HTERT RPE-1 (cell line): ENCODE measurements around the gene PCP4L1.
"Not testable (repeated sequence)": the region's sequence is repeated elsewhere in the genome, so short reads cannot be mapped to it uniquely, and the experiment has no call there.

Source experiments
- in situ Hi-C: fragments of 300-500 bp; cut with MboI; formaldehyde crosslinking; loops from 4 replicates; pipeline ENCODE4 v1.14.3; 2020; ENCODE audit warnings: low sequenced_read_pairs

Gene PCP4L1

DNA sequence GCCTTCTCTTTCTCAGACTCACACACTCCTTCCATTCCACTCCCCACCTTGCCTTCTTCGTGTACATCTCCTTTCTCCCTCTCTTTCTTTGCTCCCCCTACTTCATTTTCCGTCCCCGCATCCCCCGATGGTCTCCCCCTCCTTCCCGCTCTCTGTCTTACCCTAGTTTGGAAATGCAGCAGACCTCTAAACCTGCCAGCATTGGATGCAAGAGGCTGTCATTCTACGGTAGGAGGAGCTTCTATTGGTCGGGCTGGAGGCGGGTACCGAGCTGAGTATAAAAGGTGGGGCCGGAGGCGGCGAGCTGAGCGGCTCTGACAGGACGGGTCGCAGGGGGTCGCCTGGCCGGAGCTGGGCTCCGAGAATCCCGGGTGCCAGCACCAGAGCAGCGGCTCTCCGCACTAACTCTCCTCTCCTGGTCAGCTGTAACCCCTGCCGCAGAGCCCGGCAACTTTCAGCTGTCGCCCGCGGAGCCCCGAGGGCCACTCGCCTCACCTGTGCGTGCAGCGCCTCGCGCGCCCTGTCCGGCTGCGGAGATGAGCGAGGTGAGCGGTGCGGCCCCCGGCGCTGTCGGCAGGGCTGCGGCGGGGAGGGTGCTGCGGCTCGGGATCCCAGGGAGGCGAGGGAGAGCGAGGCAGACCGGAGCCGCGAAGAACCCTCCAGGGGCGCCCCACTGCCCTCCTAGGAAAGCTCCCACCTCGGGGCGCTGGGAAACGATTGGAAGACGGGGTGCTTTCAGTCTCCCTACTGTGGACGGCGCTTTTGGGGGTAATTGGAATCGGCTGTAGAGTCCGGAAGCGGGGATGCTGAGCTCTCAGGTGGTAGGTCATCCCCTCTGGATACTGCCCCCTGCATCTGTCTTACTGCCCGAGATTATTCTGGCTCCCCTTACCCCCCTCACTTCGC is at the start of gene PCP4L1:
Gene PCP4L1, plus strand, starts transcription at position 307 of the 906 bp plus-strand sequence. Its CDS starts 230 bp downstream, at position 537.
- in situ Hi-C loops, result no loop called here

DNA sequence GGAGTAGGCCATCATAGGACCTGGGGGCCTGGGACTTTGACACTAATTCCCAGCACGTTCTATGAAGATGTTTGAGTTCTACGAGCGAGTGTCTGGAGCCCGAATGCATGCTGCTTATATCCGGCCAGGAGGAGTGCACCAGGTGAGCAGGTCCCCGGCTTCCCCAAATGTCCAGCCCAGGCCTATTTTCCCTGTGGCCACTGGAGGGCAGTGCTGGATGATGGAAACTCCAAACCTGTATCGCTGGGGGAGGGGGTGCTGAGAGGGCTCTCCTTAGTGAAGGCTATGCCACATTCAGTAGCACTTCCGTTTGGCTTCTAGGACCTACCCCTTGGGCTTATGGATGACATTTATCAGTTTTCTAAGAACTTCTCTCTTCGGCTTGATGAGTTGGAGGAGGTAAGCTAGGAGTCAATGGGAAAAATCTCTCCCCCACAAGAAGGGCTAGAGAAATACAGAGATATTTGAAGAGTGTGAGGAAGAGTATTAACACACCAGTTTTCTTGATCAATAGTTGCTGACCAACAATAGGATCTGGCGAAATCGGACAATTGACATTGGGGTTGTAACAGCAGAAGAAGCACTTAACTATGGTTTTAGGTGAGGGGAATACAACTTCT is 48.6 kb upstream of the PCP4L1 start:
- in situ Hi-C loops, result no loop called here

DNA sequence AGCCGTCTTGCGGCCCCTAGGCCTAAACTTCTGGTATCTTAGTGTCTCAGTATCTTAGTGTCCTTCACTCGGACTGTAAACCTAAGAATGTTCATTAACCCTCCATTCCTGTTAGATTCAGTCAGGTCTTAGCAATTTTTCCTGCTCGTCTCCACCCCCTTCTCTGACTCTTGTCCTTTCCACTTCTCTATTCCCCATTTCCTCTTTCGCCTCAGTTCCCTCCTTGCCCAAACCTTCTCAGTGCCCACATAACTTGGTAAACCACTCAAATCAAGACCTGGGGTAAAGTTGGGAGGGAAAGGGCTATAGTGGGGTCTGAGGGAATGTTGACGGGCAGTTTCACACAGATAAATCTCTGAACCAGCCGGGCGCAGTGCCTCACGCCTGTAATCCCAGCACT is 44.2 kb upstream of the PCP4L1 start:
- in situ Hi-C loops, result no loop called here

DNA sequence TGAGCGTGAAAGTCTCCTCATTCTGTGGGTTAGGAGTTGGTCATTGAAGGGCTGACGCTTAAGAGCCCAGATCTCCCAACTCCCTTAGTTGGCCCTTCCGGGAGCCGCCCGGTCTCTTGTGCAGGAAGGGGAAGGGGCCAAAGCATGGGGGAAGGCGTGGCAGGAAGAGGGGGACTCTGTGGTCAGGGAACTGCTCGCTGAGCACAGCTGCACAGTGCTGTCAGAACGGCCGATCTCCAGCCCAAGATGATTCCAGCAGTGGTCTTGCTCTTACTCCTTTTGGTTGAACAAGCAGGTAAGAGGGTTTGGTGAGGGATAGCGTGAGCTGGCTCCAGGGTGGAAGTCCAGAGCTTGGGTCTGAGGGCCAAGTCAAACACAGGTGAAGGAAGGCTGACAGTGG is 43.5 kb upstream of the PCP4L1 start, which contains the start of gene FCER1G:
Gene FCER1G, plus strand, starts transcription at position 220 of the 400 bp plus-strand sequence. Its CDS starts 27 bp downstream, at position 247.
- in situ Hi-C loops, result no loop called here

DNA sequence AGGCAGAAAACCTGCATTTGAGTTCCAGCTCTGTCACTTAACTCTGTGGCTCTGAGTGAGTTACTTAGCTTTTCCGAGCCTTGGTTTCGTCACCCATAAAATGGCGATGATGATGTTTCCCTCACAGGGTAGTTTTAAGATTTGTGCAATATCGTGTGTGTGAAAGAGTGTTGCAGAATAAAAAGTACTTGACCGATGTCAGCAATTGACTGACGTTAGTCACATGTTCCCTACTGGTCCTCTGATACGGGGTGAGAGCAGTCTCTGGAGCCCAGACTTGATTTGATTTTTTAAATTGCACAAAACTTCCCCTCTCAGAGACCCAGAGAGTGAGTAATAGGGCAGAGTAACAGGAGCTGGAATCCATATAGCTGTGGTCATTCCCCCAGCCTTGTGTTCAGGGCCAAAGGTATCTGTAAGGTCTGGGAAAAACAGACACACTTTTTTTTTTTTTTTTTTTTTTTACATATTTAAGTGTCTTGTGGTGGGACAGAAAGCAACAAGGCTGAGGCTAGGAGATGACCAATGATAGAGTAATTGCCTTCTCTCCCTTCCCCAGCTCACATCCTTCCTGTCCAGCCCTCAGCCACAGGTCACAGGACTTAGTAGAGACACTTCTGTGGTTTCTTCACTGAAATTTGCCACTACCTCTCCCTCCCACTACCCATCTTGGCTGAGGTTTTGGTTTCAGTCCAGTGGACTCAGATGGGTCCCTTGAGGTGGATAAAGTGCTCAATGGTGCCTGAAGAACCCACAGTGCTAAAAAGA is 41.4 kb upstream of the PCP4L1 start:
- in situ Hi-C loops, result no loop called here

DNA sequence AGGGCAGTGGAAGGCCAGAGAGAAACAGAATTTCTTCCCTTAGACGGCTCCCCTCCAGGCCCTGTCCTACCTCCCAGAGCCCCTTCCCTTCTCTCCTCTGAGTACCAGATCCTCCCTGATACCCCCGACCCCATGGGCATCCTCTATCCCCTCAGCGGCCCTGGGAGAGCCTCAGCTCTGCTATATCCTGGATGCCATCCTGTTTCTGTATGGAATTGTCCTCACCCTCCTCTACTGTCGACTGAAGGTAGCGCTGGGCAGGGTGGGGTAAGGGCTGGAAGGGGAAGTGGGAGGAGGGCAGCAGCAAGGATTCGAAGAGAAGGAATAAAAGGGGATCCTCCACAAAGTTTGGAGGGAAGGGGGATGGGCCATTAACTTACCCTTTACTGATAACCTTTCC is 40.7 kb upstream of the PCP4L1 start:
- in situ Hi-C loops, result no loop called here

DNA sequence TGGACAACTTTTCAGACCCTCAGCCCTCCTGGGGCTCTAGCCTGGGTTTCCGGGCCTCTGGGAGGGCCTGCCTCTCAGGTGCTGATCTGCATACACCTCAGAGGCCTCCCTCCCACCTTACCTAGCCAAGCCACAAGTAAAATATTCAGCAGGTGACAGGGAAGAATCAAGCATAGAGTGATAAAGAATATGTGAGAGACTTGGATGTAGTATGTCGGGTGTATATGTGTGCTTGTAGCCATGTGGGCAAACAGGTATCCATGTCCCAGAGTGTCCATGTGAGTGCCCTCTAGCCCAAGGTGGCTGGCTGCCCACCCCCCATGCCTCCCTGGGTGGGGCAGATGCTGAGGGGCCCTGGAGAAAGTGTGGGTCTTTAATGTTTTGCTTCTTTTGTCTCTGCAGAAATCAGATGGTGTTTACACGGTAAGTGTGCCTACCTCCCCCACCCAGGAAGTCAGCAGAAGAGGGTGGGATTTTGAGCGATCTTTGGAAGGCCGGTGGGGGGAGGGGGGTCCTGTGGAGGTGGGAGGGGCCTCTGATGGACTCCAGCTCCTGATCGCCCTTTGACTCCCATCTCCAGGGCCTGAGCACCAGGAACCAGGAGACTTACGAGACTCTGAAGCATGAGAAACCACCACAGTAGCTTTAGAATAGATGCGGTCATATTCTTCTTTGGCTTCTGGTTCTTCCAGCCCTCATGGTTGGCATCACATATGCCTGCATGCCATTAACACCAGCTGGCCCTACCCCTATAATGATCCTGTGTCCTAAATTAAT is 40.1 kb upstream of the PCP4L1 start:
- in situ Hi-C loops, result no loop called here

DNA sequence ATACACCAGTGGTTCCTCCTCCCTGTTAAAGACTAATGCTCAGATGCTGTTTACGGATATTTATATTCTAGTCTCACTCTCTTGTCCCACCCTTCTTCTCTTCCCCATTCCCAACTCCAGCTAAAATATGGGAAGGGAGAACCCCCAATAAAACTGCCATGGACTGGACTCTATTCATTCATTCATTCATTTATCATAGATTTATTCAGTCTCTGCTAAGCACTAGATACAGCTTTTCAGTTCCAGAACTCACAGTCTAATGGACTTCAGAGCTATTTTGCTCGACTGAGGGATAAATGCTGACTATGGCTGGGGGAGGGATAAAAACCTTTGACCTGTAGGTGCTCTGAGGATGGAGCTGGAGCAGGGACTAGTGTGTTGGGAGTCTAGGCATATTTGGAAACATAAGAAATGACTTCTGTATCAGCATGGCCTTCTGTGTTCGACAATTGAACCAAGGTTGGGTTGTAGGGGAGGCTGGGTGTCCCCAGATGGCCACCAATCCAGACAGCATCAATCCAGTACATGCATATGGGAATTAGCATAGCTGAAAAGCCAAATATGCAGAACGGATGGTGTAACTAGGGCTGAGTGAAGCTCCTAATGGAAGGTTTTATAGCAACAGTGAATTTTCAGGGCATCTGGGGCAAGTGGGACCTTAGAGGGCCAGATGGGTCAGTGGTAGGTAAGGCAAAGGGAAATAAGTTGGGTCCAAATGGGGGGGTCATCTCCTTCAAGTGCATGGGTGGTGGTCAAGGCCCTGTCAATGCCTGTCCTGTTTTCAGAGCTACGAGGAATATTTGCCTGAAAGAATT is 39.3 kb upstream of the PCP4L1 start:
- in situ Hi-C loops, result no loop called here

DNA sequence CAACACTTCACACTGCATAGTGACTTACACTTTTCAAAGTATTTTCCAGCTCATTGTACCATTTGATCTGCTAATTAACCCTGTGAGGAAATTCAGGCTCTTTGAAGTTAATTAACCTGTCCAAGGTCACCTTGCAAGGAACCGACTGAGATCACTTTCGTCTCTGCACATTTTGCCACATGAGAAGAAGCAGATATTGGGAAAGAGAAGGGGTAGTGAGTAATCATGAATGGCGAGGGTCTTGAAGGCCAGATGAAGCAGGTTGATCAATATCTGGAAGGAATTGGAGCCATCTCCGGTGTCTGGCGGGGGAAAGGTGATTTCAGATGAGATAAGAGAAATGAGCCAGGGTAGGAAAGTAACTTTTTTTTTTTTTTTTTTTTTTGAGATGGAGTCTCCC is 38.5 kb upstream of the PCP4L1 start:
- in situ Hi-C loops, result no loop called here

DNA sequence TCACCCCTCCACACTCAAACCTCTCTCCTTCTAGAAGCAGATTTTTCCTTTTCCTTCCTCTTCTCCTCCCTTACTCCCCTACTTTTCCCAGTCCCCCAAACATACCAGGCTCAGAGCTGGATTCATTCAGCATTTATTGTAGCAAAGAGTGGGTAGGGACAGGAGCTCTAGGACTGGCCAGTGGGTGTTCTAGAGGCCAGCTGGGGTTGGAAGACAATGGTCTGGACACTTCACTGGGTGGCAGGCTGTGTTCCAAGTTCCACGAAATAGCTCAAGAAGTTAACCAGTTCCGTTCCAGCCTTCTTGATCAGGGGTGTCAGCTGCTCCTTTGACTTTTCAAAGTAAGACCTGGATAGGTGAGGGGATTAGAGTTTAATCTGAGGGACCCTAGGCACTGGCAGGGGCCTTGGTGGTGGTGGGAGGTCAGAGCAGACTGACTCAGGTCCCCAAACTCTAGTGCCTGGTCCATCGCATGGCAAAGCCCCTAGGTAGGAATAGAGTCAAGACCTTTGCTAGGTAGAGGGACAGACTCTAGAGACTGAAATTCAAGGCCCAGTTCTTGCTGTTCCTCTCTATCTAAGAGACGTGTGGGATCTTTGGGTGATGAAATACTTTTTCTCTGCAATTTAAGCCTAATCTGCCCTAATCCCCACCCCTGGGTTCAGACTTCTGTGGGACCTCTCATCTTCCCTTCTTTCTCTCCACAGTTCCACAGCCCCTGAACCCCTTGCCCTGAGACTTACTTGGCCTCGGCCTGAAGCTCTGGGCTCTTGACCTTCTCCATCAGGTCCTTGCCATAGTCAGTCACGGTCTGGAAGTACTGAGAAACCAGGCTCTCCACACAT is 36.1 kb upstream of the PCP4L1 start:
- in situ Hi-C loops, result no loop called here

DNA sequence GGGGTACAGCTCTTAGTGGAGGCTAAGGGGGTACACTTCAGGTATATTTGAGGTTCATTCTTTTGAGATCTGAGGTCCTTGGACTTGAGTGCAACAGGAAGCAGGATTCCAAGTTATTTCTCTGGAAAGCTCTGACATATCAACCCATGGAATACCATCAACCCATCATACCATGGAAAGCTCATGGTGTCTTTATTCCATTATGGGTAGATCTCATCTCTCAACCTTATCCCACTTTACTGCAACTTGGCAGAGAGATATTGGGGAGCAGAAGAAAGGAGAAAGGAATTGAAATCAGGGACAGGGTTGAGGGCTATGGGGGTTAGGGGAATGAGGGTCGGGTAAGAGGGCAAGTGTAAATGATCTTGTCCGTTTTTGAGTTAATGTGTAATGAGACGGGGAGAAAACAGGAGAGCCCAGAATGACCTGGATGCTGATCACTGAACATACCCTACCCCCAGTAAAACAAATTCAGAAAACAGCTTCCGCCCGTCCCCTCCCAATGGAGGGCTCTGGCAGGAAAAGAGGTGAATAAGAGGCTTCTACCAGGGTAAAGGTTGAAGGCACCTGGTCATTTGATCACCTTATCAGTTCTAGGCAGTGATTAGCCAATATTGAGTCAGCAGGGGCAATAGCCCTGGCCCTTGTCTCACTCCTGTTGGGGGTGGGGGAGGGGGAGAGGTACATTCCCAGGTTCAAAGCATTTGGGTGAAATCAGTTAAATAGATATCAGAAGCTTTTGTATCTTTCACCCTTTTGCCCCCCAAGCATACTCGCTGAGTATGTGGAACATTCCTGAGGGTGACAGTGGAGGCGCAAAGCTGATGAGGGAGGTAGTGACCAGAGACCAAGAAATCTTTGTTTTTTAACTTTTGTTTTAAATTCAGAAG is 34.5 kb upstream of the PCP4L1 start:
- in situ Hi-C loops, result no loop called here

DNA sequence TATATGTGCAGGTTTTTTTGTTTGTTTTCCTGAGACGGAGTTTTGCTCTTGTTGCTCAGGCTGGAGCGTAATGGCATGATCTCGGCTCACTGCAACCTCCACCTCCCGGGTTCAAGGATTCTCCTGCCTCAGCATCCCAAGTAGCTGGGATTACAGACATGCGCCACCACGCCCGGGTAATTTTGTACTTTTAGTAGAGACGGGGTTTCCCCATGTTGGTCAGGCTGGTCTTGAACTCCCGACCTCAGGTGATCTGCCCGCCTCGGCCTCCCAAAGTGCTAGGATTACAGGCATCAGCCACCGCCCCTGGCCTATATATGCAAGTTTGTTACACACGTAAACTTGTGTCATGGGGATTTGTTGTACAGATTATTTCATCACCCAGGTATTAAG is 33.9 kb upstream of the PCP4L1 start:
- in situ Hi-C loops, result not testable (repeated sequence)

DNA sequence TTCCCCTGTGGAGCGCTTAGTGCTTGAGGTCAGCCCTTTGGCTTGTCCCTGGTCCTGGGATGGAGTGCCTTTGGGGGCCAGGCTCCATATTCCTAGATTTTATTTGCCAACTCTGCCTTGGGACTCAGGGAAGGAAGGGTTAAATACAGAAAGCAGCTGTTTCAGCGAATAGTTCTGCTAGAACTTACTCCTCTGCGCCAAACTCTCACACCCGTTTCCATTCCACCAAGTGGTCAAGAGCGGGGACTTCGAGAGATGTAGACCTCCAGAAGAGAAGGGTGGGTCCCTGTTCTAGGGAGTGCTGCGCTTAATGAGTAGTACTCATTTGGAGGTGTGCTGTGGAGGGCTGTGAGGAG is 33.4 kb upstream of the PCP4L1 start:
- in situ Hi-C loops, result no loop called here

DNA sequence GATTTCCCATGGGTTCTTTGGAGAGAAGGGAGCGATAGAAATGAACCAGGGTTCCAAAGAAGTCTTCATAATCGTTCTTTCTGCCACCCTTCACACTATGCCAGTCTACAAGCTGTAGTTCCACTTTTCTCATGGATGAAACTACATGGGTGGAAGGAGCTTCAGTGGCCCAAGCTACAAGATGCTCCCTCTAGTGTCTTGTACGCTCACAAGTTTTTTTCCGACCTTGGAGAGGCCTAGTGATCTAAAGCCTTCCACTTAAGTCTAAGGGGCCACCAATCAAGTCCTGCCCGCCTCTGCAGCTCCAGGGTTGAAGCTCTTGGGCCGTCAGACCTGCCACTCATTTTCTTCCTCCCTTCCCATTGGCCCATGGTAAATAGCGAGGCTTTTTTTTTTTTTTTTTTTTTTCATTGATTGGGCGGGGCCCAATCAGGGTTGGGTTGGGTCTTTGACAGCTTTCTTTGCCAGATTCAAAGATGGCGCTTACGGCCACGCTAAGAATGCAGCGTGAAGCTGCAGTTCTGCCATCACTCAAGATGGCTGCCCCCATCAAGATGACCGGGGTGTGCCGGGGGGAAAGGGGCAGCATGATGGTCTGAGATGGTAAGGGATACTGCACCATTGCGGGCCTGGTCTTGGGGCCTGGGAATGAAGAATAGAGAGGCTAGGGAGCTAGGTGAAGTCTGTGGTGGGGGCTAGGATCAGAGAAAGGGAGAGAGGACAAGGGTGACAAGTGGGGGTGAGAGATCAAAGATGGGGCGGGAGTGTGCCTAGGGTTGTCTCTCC is 32.8 kb upstream of the PCP4L1 start, which contains the start of gene TOMM40L:
Gene TOMM40L, plus strand, starts transcription at position 527 of the 786 bp plus-strand sequence. CDS start 430 bp downstream, outside the sequence.
- in situ Hi-C loops, result no loop called here

DNA sequence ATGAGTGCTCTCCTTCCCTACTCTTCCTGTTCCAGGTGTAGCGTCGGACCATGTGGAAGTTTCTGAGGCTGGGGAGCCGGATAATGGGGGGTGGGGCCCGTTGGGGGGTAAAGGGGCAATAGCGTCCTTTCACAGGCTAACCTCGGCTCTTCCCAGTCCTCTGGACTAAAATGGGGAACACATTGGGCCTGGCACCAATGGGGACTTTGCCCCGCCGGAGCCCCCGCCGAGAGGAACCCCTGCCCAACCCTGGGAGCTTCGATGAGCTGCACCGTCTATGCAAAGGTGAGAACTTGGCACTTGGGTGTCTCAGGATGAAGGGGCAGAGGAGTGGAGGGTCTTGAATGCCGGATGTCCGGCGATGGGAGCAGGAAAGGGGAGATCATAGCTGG is 32.2 kb upstream of the PCP4L1 start:
- in situ Hi-C loops, result no loop called here

DNA sequence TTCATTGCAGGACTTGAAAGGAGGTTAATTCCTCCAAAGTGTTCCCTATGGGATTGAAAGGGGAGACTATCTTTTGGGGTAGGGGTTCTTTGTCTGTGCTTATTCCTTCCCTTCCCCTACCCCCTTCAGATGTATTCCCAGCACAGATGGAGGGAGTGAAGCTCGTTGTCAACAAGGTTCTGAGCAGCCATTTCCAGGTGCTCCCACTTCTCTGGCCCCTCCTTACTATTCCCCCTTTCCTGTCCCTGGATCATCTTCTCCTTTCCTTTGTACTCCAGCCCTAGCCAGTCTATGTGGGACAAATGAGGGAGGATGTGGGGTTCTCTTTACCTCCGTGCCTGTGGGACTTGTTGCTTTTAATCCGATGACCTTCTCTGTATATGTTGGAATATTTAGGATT is 31.8 kb upstream of the PCP4L1 start:
- in situ Hi-C loops, result no loop called here

DNA sequence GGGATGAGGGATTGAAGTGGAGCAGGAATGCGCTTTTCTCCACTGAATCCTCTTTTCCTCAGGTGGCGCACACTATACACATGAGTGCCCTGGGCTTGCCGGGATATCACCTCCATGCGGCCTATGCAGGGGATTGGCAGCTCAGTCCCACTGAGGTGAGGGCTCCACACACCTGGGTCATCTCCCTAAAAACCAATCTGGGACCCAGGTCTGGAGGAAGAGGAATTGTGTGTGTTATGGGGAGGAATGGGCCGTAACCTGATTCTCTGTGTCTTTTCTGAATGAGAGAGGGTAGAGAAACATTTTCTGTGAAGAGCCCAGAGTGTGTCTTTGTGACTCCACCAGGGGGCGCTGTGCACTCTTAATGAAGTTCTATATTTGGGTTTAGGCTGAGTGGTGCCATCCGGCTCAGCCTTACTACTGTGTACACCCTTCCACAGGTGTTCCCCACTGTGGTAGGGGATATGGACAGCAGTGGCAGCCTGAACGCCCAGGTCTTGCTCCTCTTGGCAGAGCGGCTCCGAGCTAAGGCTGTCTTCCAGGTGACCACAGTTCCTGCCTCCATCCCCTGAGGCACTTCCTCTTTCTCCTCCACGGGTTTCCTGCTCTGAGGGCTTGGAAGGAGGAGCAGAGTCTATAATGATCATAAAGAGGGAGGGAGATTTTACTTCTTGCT is 31.2 kb upstream of the PCP4L1 start:
- in situ Hi-C loops, result no loop called here
